DMS114 treated with DMSO at 0.1 percent for 48 hours (cell line): ENCODE data around the gene PICK1.
"Not testable (repeated sequence)": the region's sequence is repeated elsewhere in the genome, so short reads cannot be mapped to it uniquely, and the experiment has no call there.

Experiments used
- DNase-seq: peaks from one replicate; lab custom pipeline; 2025; ENCODE audit not compliant: unreplicated experiment; lab: John Stamatoyannopoulos, UW

PICK1 gene

GRCh38 chr22:38030311-38031133 is 26.7 kb upstream of the PICK1 start:
- no peak for DNase-seq

GRCh38 chr22:38031491-38031890 is 25.7 kb upstream of the PICK1 start:
- no peak for DNase-seq

- DNase-seq, result no peak
These were observed 24.3 kb upstream of the PICK1 start for GRCh38 chr22:38032681-38033521.

- no peak for DNase-seq
These were observed 23.5 kb upstream of the PICK1 start for GRCh38 chr22:38033522-38034277.

GRCh38 chr22:38034278-38034882 is 22.8 kb upstream of the PICK1 start:
- no peak for DNase-seq

- DNase-seq, result no peak
These were observed 22.2 kb upstream of the PICK1 start for GRCh38 chr22:38034884-38035529.

- no peak for DNase-seq
These were observed 21.7 kb upstream of the PICK1 start for GRCh38 chr22:38035530-38035885.

- no peak for DNase-seq
These were observed 20.7 kb upstream of the PICK1 start for GRCh38 chr22:38036392-38037062.

- DNase-seq, result not testable (repeated sequence)
These were observed 19.6 kb upstream of the PICK1 start for GRCh38 chr22:38037367-38038150.

GRCh38 chr22:38038426-38038825 is 18.8 kb upstream of the PICK1 start:
- no peak for DNase-seq

GRCh38 chr22:38038890-38039812 is 18.1 kb upstream of the PICK1 start:
- no peak for DNase-seq

GRCh38 chr22:38040953-38041759 is 16.0 kb upstream of the PICK1 start:
- no peak for DNase-seq

GRCh38 chr22:38041760-38042487 is 15.3 kb upstream of the PICK1 start:
- DNase-seq, result no peak

GRCh38 chr22:38042488-38042790 is 14.8 kb upstream of the PICK1 start:
- DNase-seq, result no peak

GRCh38 chr22:38043151-38044039 is 13.8 kb upstream of the PICK1 start:
- DNase-seq, result no peak
